HEK293T (cell line): Measurements from ENCODE around the gene IDH3A.

Experiments
- BHLHE40 ChIP-seq: fragments of 450-650 bp; IDR thresholded peaks from 2 replicates; pipeline ENCODE4 v1.6.1; 2016; ENCODE audit warnings: mild to moderate bottlenecking, moderate library complexity, borderline replicate concordance
- FOXA1 ChIP-seq: fragments of 450-650 bp; IDR thresholded peaks from 2 replicates; pipeline ENCODE4 v1.6.1; 2016; ENCODE audit warnings: mild to moderate bottlenecking
- FOXK2 ChIP-seq: fragments of 450-650 bp; IDR thresholded peaks from 2 replicates; pipeline ENCODE4 v1.6.1; 2016; ENCODE audit warnings: mild to moderate bottlenecking
- FOXM1 ChIP-seq: fragments of 450-650 bp; IDR thresholded peaks from 2 replicates; pipeline ENCODE4 v1.6.1; 2017; ENCODE audit warnings: mild to moderate bottlenecking, borderline replicate concordance
- HDGF ChIP-seq: fragments of 450-650 bp; IDR thresholded peaks from 2 replicates; pipeline ENCODE4 v1.6.1; 2017; ENCODE audit warnings: antibody characterized with exemption, borderline replicate concordance
- LEF1 ChIP-seq: fragments of 450-650 bp; IDR thresholded peaks from 2 replicates; pipeline ENCODE4 v1.6.1; 2017; ENCODE audit warnings: mild to moderate bottlenecking, borderline replicate concordance
- NFRKB ChIP-seq: fragments of 450-650 bp; IDR thresholded peaks from 2 replicates; pipeline ENCODE4 v1.6.1; 2016; ENCODE audit warnings: mild to moderate bottlenecking, moderate library complexity
- SP1 ChIP-seq: fragments of 450-650 bp; IDR thresholded peaks from 2 replicates; pipeline ENCODE4 v1.6.1; 2017
- SUZ12 ChIP-seq: fragments of 450-650 bp; IDR thresholded peaks from 2 replicates; pipeline ENCODE4 v1.6.1; 2016; ENCODE audit warnings: mild to moderate bottlenecking
- ZNF384 ChIP-seq: fragments of 450-650 bp; IDR thresholded peaks from 2 replicates; pipeline ENCODE4 v1.6.1; 2016

DNA sequence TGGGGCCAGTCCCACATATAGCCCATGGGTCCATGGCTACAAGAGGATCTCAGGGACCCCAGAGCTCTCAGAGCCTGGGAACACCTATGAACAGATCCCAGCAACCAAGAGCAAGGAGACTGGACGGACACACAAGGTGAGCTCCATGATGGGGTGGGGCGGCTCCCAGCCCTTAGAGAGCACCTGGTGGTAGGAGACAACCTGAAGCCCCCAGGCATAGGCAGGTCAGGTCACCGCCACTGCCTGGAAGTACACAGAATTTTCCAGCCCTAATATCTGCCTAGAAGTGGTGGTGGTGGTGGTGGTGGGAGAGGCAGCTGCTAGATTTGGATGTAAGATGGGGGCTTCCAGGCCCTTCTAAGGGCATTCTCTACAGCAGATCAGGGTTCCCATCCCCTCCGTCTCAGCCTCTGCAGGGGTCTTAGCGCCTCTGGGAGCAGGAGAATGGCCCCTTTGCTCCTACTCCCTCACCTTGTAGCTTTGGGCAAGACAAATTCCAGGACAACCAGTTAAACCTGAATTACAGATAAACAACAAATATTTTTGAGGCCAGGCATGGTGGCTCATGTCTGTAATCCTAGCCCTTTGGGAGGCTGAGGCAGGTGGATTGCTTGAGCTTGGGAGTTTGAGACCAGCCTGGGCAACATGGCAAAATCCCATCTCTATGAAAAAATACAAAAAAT is 47.6 kb upstream of the IDH3A start:
- TF ChIP-seq FOXA1, result no peak
- no peak for TF ChIP-seq HDGF
- TF ChIP-seq SUZ12, result no peak
- no peak for TF ChIP-seq ZNF384
- no peak for TF ChIP-seq BHLHE40
- TF ChIP-seq SP1, result no peak
- TF ChIP-seq NFRKB, result no peak
- TF ChIP-seq FOXK2, result no peak
- TF ChIP-seq FOXM1, result no peak
- TF ChIP-seq LEF1, result no peak
